ENCODE results near the gene TTC34.
"Not testable (repeated sequence)": the region's sequence is repeated elsewhere in the genome, so short reads cannot be mapped to it uniquely, and the experiment has no call there.

TTC34 gene

DNA sequence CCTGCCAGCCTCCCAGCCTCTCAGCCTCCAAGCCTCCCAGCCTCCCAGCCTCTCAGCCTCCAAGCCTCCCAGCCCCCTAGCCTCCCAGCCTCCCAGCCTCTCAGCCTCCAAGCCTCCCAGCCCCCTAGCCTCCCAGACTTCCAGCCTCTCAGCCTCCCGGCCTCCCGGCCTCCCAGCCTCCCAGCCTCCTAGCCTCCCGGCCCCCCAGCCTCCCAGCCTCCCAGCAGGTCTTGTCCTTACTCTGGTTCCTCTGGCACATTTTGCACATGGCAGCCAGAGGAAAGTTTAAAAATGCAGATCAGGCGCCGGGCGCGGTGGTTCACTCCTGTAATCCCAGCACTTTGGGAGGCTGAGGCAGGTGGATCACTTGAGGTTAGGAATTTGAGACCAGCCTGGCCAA, 2.5 kb downstream of the TTC34 start:
- DNase-seq (ENCODE audit: low spot score), result not testable (repeated sequence)

DNA sequence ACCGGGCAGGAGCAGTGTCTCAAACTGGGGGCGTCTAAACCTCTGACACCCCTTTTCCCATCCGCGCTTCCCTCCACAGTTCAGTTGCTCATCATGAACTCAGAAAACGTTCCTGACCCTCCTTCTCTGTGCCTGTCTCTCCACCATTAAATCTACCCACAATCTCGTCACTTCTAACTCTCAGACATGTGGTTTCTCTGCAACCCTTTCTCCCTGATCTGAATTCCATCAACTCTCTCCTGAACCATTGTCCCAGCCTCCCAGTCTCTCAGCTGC, 3.8 kb downstream of the TTC34 start:
- DNase-seq (ENCODE audit: low spot score), result no peak

DNA sequence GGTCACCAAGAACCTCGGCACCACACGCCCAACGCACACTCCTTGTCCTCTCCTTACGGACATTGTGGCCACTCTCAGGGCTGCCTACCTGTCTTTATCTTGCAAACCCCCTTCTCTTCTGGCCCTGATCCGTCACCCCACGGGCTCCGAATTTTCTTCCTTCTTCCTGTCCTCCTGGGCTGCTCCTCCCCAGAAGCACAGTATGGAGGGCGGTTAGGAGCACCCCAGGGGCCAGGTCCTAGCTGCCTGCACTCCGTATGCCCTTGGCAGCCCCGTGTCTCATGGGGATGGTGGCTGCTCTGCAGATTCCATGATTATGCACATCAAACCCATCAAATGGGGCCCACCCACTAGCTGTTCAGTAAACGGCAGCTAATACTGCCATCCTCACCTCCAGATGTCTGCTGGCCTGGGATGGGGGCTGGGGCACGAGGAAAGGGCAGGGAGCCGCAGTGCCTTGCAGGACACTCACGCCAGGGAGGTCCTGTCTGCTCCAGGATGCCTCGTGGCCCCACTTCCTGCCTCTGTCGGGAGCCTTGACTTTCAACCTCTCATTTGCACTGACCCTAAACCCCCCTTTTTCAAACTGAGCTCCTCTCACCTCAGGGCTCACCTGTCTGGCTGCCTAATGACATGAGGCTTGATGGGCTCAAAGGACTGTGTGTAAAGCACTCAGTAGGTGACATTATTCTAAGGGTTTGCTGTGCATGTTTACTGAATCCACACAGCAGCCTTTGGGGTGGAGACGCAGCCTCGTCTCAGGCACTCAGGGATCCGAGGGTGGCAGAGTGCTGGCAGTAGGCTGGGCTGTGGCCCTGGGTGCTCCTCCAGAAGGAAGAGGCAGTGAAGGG, 4.4 kb downstream of the TTC34 start:
- no peak for DNase-seq (ENCODE audit: low spot score)

DNA sequence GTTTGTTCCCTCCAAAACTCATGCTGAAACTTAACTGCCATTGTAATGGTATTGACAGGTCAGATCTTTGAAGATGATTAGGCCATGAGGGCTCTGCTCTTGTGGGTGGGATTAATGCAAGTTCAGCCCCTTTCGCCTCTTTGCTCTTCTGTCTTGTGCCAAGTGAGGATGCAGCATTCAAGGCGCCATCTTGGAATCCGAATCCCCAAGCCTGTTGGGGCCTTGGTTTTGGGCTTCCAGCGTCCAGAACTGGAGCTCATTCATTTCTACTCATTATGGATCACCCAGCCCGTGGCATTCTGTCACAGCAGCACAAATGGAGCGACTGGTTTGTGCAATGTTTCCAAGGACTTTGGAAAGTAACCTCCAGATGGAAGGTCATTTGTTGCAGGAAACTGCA, 5.6 kb downstream of the TTC34 start:
- no peak for DNase-seq (ENCODE audit: low spot score)

DNA sequence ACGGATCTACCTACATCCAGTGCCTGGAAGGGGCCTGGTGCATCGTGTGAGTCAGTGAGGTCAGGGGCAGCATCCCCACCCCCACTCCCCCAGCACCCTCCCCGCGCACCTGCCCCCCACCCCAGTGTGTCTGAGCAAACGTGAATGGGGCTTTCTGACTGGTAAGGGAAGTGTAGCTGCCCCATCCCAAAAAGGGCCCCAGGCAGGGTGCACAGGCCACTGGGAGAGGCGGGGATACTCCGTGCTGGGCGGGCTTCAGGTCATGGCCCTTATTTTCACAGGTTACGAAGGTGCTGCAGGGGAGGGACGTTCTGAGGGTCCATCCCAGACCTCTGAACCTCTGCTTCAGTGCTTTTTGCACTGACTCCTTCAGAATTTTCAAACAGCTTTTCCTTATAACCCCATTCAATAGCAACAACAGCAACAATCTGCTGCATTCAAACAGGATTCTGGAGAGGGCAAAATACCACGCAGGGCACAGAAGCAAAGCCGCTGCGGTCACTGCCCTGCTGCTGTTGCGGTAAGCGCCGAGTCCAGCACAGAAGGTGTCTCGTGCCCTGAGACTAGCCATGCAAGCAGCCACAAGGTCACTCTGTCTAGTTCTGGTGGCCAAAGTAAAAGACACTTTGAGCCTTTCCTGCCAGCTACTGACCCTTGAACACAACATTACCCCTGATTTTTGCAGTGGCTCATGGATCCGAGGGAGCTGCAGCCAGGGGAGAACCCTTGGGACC, 10.3 kb downstream of the TTC34 start:
- DNase-seq (ENCODE audit: low spot score), result no peak

DNA sequence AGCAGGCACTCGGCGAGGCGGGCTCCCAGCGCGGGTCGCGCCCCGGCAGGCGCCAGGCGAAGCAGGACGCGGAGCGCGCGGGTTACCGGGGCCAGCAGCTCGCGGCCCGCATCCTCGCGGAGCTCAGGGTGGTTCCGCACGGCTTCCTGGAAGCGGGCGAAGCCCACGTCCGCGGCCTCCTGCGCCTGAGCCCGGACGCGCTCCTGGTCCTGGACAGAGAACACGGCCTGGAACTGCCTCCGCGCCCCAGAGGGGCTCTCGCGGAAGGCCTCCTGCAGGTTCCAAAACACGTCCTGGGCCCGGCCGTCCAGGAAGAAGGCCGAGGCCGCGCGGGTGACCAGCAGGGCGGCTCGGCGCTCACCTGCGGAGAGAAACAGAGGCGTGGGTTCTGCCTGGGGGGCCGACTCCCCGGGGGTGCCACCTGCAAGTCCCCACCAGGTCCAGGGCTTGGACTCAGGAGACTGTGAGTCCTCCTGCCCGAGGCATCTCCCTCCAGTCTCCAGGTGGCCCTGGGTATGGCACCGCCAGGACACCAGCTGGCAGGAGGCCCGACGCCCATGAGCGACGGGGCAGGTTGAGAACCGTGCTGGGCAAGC, 11.4 kb downstream of the TTC34 start:
- DNase-seq (ENCODE audit: low spot score), result no peak

DNA sequence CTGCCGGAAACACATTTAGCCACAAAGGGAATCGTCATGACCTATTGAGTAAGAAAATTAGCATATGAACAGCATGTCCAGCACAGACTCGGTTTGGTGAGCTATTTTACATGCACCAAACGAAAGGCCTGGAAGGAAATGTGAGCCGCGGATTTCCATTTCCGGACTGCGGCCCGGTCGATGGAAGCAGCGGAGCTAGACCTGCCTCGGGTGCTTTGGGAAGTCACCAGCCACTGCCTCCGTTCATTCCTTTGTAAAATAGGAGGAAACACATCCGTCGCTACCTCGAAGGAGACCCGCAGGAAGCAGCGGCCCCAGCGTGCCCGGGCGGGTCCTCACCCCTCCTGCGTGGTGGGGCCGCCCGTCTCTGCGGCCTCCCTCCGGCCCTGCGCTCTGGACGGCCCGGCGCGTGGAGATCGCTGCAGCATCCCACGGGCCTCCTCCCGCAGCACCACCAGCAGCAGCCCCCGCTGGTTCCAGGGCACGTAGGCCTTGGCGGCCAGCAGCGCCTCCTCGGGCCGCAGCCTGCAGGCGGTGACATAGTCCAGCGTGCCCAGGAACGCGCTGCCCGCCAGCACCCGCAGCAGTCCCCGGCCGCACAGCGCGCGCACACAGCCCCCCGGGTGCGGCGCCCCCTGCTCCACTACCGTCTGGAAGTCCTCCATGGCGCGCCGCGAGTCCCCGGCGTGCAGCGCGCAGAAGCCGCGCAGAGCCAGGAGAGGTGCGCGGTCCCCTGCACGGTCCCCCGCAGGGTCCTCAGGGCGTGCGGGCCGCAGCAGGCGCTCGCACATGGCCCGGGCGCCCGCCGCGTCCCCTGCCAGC, 12.1 kb downstream of the TTC34 start:
- DNase-seq (ENCODE audit: low spot score), result no peak

DNA sequence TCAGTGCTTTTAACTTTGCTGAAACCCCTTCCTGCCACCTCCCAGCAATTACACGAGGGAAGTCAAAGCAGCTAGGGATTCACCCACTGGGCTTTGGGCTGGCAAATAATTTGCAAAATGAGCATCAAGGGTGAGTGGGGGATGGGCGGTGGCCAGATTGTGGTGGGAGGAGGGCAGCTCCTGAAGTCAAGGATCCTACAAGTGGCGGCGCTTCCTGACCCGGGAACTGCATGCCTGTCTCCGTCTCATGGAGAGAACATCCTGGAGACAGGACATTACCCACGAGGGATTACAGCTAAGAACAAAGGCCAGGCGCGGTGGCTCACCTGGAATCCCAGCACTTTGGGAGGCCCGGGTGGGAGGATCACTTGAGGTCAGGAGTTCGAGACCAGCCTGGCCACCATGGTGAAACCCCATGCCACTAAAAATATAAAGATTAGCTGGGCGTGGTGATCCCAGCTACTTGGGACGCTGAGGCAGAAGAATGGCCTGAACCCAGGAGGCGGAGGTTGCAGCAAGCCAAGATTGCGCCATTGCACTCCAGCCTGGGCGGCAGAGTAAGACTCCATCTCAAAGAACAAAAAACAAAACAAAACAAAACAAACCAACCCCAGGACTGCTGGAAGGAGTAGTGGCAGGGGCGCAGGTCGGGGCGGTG, 12.9 kb downstream of the TTC34 start:
- DNase-seq (ENCODE audit: low spot score), result no peak

DNA sequence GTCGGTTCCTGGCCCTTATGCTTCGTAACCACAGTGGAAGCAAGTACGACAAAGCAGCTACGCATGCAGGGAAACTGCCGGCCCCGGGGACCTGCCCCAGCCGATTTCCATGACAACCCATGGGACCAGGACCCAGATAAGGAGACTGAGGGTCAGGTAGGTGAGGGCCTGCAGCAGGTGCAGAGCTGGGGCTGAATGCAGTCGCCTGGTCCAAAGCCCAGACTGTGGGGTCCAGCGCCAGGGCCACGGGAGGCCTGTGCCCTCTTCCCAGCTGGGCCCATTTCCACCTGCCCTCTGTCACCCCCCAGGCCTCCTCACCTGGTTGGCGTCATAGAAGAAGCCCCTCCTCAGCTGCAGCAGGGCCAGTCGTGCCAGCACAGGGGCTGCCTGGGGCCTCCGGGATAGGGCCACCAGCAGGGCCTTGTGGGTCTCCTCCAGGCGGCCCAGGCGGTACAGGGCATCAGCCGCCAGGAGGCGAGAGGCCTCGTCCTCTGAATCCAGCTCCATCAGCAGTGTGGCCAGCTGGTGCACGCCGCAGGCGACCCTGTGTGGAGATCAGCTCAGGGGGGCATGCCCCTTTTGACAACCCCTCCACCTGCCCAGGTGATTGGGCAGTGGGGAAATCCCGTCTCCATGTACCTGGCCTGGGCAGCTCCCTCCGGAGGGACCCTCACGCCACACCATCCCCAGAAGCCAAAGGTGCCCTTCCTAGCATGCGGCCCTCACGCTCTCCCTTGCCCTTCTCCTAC, 14.2 kb downstream of the TTC34 start:
- no peak for DNase-seq (ENCODE audit: low spot score)

DNA sequence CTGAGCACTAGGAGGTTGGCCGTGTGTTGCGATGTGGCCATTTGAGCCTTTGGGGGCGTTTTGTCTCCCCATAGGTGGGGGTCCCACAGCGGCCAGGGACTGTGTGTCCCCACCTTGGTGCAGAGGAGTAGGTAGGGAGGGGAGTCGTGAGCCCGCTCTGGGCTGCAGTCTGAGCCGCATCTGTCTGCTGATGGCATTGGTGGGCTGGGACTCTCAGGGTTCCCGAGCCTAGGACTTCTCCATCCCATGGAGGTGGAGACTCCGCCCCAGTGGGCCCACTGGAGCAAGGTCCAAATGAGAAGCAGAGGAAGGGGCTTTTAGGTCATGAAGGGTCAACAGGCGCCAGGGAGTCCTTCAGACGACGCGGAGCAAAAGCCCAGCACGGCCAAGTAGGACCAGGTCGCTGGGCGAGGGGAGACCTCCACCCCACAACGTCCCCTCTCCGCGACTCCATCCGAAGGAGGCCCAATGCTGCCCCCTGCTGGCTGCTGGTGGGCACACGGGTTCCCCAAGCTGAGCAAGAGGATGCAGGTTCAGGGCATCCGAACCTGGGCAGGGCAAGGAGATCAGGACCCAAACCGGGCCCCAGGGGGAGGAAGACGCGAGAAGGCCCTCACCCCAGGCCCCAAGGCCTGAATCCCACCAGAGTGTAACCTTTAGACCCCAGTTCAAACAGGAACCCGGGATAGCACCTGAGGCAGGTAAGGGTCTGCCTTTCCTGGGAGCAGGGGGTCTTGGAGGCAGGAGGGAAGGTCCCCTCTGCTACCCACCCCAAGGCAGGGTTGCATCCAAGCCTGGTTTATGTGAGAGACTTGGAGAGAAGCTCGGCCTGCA, 14.9 kb downstream of the TTC34 start:
- DNase-seq (ENCODE audit: low spot score), result no peak

DNA sequence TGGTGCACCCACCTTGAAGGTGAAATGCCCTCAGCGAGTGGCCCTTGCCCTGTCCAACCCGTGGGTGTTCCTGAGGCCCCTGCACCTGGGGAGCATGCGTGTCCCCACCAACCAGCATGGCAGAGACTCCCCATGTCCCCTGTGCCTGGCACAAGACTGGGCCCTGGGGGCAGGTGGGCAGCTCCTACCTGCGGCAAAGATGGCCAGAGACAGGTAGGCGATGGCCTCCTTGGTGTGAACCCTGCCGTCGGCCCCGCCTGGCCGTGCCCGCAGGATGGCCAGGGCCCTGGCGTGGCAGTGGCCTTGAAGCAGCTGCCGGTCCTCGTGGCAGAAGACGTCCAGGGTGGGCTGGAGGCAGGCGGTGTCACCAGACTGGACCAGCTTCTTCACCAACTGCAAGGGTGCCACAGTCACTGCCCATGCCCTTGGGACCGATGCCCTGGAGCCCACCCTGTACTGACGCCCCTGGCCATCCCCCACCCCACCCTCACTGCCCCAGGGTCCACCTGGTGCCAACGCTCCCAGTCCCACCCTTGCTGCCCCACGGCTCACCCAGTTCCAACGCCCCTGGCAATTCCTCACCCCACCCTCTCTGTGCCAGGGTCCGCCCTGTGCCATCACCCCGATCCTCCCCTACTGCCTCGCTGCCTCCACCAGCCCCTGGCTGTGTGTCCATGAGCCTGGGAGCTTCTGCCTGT, 15.7 kb downstream of the TTC34 start:
- no peak for DNase-seq (ENCODE audit: low spot score)

DNA sequence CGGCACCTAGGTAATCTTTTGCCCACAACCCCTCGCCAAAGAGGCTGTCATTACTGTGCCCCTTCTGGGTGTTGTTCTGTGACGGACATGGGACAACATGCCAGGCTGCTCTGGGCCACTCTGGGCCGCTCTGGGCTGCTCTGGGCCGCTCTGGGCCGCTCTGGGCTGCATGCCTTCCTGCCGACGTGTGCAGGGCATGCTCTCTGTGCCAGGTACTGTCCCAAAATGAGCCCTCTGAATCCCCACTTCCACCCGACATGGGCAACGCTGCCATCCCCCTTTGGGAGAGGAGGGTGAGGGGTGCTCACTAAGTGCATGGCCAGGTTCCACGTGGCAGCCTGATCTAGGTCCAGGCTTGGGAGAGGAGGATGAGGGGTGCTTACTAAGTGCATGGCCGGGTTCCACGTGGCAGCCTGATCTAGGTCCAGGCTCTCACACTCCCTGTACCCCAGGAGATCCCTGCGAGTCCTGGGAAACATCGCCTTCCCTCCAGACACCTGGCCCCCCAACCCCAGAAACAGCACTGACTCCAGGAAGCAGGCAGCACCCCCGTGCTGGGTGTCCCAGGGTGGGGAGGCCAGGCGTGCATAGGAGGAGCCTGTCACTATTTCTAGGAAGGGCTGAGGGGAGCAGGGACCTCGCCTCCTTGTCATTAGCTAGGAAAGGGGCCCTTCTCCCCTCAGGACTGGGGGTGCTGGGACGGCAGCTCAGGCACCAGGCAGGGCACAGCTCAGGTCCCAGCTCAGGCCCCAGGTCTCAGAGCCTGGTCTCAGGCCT, 16.5 kb downstream of the TTC34 start:
- no peak for DNase-seq (ENCODE audit: low spot score)

DNA sequence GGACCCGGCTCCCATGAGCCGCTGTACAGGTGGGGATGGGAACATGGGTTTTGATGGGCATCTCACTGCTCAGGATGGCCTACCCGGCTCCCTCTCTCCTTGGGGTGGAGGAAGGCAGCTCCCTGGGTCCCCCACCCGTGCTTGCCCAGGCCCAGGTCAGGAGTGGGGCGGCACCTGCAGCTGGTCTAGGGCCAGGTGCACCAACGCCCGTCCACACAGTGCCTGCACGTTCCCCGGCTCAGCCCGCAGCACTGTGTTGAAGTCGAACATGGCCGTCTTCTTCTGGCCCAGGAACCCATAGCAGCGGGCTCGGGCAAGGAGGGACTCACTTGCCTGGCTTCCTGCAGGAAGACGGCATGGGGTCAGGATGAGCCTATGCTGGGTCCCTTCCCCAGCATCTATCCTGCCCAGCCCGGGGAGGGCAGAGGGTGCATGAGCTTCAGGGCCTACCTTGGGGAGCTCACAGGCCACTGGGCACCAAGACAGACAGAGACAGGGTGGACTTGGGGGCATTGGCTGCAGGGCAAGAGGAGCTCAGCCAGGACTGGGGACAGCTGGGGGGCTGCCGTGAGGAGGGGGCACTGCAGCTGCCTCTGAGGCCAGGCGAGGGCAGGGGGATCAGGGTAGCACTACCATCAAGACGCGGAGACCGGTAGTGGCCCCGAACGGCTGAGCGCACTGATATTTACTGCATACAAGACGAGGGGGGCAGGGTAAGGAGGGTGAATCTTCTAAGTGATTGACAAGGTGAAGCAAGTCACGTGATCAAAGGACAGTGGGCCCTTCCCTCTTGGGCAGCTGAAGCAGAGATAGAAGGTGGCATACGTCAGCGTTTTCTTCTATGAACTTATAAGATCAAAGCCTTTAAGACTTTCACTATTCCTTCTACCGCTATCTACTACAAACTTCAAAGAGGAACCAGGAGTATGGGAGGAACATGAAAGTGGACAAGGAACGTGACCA, 17.8 kb downstream of the TTC34 start:
- DNase-seq (ENCODE audit: low spot score), result no peak

DNA sequence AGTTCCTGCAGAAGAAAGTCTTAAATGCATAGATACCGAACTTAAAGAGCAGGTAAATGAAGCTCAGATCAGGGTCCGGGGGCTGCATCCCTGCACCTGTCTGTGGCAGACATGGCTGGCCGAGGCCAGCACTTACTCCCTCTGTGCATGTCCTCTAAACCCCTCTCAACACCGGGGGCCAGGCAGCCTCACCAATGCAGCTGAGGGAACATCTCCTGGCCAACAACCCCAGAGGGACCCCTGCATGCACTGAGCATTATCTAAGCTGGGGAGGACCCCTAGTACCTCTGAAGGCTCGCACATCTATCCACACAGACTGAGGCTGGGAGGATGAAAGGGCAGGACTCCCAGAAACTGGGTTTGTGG, 18.4 kb downstream of the TTC34 start:
- DNase-seq (ENCODE audit: low spot score), result no peak

DNA sequence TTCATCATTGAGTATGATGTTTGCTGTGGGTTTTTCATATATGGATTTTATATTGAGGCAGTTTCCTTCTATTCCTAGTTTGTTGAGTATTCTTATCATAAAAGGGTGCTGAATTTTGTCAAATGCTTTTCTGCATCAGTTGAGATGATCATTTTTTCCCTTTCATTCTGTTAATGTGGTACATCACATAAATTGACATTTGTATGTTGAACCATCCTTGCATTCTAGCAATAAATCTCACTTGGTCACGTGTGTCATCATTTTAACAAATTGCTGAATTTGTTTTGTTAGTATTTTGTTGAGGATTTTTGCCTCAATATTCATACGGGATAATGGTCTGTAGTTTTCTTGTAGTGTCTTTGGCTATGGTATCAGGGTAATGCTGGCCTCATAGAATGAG, 19.9 kb downstream of the TTC34 start:
- no peak for DNase-seq (ENCODE audit: low spot score)

DNA sequence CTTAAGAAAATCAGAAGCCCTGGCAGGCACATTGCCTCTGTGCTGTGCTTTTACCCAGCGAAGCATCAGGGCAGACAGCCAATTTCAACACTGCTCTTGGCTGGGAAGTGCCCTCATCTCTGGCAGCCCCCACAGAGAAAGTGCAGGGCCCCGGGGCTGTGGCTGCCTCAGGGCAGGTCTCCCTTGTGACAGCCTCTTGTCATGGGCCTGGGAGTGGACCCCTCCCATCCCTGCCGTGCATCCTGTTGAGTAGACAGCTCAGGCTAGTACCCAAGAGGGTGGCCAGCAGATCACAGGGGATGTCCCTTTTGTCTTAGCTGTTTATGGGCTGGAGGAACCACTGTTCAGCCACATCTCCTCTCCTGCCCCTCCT, 23.3 kb downstream of the TTC34 start:
- DNase-seq (ENCODE audit: low spot score), result no peak

DNA sequence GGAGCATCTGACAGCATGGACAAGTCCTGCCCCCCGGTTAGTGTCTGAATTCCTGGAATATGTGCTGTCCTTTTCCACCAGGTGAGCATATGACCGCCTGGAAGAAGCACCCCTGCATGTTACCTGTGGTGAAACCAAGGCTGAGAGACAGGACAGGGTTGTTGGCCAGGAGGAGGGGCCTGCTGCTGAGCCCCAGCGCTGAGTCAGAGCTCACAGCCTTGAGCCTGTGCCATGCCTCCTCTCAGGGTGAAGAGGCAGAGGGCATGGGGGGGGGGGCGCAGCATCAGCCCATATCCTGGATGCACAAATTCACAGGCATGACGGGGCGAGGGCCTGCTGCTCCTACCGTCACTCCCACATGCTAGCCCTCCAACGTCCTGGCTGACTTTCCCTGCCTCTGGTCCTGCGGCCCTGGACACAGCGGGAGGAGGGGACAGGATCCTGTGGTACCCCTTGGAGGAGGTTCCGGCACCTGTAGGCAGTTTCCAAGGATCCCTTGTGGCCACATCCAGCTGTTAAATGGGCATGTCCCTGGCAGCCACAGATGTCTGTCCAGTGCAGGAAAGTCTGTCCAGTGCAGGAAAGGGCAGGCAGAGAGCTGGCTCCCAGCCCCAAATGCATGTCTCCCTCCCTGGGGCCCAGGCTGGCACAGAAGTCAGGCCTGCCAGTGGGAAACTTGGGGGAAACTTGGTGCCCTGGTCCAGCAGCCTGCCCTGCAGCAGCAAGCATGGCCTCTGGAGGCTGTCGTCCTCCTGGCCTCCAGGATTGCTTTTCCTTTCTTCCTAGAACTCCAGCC, 23.9 kb downstream of the TTC34 start:
- DNase-seq (ENCODE audit: low spot score), result no peak

Data from iPS-NIHi11 (cell line).